Measurements from ENCODE around the gene IRAG1. TPM values are rescaled to one million over a fixed set of nuclear protein-coding genes. Genes with fewer than 3 reads are reported as not detected.

IRAG1 gene
- total and polyA plus RNA-seq, 2 of the 13 experiments (the other 11 are each of a cell fraction or from before 2014, with no cell fraction given) = 0.13 to 0.20 TPM

DNA sequence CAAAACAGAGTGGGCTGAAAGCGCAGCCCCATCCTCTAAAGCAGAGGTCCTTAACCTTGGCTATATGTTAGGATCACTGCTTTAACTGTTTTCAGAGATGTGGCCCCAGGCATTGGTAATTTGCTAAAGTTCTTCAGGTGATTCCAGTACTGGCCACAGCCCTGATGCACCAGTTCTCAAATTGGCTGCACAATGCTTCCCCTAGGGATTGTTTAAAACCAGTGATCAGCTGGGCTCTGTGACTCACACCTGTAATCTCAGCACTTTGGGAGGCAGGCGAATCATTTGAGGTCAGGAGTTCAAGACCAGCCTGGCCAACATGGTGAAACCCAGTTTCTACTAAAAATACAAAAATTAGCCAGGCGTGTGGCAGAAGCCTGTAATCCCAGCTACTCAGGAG is 8.4 kb upstream of the IRAG1 start:
- no peaks in the 10 kb centered on the region for H4K20me1 ChIP-seq (ENCODE audit: insufficient read depth, low read length)
- no peak overlapping the region for H3K4me2 ChIP-seq (ENCODE audit: low read depth, low read length)
- WGBS (ENCODE audit: low lambda C conversion rate) = 7% methylated on average over 2 of the region's 3 CpGs
- ChIA-PET POLR2A (no interaction called here), CTCF (ENCODE audit: low intra/inter-chr PET ratio, low total read pairs) (no interaction called here)
- no peaks in the 10 kb centered on the region for H3K79me2 ChIP-seq (ENCODE audit: insufficient read depth, low read length)
- no peak for DNase-seq (ENCODE audit: low spot score)
- H3K27me3 ChIP-seq (ENCODE audit: control insufficient read depth in 1 of 2, insufficient read depth in 2 of 2, low read length in 2 of 2) = peaks cover 1 to 2% of the 10 kb centered on the region in 2 experiments; a peak in 1 of 5 replicates
- no peak for ATAC-seq
- intact Hi-C loops (cut with micrococcal nuclease; ENCODE audit: unreplicated experiment) (no loop called here), in situ Hi-C loops (cut with HindIII; ENCODE audit: extremely low pct_ligation_motif_present, low pct_unique_long_range_greater_than_20kb) (no loop called here)
- H3K36me3 ChIP-seq (replicated peaks in 1 of 2; ENCODE audit: control insufficient read depth in 1 of 2, insufficient read depth in 2 of 2, low read length in 2 of 2) = no peaks in the 10 kb centered on the region
- H2AFZ ChIP-seq (ENCODE audit: low read length) = no peak overlapping the region
- H3K4me3 ChIP-seq (replicated peaks in 1 of 3; ENCODE audit: insufficient read depth in 1 of 3, low read depth in 2 of 3, low read length in 3 of 3) = no peak overlapping the region
- BruUV-seq (replicated peaks) = no TSS peak
- no peaks in the 10 kb centered on the region for H3K4me1 ChIP-seq (ENCODE audit: insufficient read depth, low read length)
- no peaks in the 10 kb centered on the region for H3K9me3 ChIP-seq (ENCODE audit: low read length)
- no peak for FAIRE-seq
- H3K27ac ChIP-seq (ENCODE audit: extremely low read length, insufficient read depth, low read length) = no peak overlapping the region
- no peak overlapping the region for H3K9ac ChIP-seq (ENCODE audit: insufficient read depth, low read depth, low read length)
- no peak for TF ChIP-seq MXD4 (CRISPR knock-in tag; IDR thresholded peaks at IDR 0.05)
- no peak for TF ChIP-seq XRCC5 (optimal IDR thresholded peaks at IDR 0.05; ENCODE audit: low read length)
- TF ChIP-seq, protein P1, sequence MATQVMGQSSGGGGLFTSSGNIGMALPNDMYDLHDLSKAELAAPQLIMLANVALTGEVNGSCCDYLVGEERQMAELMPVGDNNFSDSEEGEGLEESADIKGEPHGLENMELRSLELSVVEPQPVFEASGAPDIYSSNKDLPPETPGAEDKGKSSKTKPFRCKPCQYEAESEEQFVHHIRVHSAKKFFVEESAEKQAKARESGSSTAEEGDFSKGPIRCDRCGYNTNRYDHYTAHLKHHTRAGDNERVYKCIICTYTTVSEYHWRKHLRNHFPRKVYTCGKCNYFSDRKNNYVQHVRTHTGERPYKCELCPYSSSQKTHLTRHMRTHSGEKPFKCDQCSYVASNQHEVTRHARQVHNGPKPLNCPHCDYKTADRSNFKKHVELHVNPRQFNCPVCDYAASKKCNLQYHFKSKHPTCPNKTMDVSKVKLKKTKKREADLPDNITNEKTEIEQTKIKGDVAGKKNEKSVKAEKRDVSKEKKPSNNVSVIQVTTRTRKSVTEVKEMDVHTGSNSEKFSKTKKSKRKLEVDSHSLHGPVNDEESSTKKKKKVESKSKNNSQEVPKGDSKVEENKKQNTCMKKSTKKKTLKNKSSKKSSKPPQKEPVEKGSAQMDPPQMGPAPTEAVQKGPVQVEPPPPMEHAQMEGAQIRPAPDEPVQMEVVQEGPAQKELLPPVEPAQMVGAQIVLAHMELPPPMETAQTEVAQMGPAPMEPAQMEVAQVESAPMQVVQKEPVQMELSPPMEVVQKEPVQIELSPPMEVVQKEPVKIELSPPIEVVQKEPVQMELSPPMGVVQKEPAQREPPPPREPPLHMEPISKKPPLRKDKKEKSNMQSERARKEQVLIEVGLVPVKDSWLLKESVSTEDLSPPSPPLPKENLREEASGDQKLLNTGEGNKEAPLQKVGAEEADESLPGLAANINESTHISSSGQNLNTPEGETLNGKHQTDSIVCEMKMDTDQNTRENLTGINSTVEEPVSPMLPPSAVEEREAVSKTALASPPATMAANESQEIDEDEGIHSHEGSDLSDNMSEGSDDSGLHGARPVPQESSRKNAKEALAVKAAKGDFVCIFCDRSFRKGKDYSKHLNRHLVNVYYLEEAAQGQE (IDR thresholded peaks at IDR 0.05; ENCODE audit: borderline replicate concordance in 1 of 2, low read depth in 1 of 2, low read length in 2 of 2) = no peak
- TF ChIP-seq, protein P2, sequence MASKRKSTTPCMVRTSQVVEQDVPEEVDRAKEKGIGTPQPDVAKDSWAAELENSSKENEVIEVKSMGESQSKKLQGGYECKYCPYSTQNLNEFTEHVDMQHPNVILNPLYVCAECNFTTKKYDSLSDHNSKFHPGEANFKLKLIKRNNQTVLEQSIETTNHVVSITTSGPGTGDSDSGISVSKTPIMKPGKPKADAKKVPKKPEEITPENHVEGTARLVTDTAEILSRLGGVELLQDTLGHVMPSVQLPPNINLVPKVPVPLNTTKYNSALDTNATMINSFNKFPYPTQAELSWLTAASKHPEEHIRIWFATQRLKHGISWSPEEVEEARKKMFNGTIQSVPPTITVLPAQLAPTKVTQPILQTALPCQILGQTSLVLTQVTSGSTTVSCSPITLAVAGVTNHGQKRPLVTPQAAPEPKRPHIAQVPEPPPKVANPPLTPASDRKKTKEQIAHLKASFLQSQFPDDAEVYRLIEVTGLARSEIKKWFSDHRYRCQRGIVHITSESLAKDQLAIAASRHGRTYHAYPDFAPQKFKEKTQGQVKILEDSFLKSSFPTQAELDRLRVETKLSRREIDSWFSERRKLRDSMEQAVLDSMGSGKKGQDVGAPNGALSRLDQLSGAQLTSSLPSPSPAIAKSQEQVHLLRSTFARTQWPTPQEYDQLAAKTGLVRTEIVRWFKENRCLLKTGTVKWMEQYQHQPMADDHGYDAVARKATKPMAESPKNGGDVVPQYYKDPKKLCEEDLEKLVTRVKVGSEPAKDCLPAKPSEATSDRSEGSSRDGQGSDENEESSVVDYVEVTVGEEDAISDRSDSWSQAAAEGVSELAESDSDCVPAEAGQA (IDR thresholded peaks at IDR 0.05; ENCODE audit: low read depth) = no peak
- TF ChIP-seq, protein P2 (CRISPR knock-in tag; IDR thresholded peaks at IDR 0.05; ENCODE audit: borderline replicate concordance) = no peak
- TF ChIP-seq ZNF878 (CRISPR knock-in tag; IDR thresholded peaks at IDR 0.05) = no peak
- no peak for TF ChIP-seq MEF2D (CRISPR knock-in tag; IDR thresholded peaks at IDR 0.05)
- TF ChIP-seq, protein P3, sequence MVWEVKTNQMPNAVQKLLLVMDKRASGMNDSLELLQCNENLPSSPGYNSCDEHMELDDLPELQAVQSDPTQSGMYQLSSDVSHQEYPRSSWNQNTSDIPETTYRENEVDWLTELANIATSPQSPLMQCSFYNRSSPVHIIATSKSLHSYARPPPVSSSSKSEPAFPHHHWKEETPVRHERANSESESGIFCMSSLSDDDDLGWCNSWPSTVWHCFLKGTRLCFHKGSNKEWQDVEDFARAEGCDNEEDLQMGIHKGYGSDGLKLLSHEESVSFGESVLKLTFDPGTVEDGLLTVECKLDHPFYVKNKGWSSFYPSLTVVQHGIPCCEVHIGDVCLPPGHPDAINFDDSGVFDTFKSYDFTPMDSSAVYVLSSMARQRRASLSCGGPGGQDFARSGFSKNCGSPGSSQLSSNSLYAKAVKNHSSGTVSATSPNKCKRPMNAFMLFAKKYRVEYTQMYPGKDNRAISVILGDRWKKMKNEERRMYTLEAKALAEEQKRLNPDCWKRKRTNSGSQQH (CRISPR knock-in tag; IDR thresholded peaks at IDR 0.05; ENCODE audit: low read depth) = no peak
- TF ChIP-seq DNMT3B (CRISPR knock-in tag; conservative IDR thresholded peaks at IDR 0.05) = no peak
- TF ChIP-seq ASH2L (IDR thresholded peaks at IDR 0.05; ENCODE audit: insufficient read length, low read depth, low read length) = no peak
